A673 (cell line): ENCODE data around the gene SERPINF2. TPM values are rescaled to one million over a fixed set of nuclear protein-coding genes. Genes with fewer than 3 reads are reported as not detected.

Experiments
- BruUV-seq: library from RNA; stranded (reverse); fragments of 400-500 nt; replicated peaks from 2 replicates; lab custom pipeline; 2021; lab: Mats Ljungman, UMichigan
- CTCF ChIA-PET: fragments of 300-600 bp; sonication (Branson Sonifier 250); formaldehyde crosslinking; loops from one replicate; lab custom pipeline; 2022; ENCODE audit warnings: antibody characterized with exemption; lab: Charles Lee
- POLR2A ChIA-PET: fragments of 300-600 bp; sonication (Branson Sonifier 250); formaldehyde crosslinking; loops from one replicate; lab custom pipeline; 2022; ENCODE audit warnings: antibody characterized with exemption; ENCODE audit not compliant: low non-redundant PET; lab: Charles Lee
- DNase-seq: peaks from one replicate; pipeline ENCODE4 v3.0.0-alpha.2; 2015; ENCODE audit warnings: low spot score
- H3K27ac ChIP-seq: fragments of 200-600 bp; sonication (generic); 2 replicates; pipeline ENCODE4 v1.5.1; 2016; ENCODE audit warnings: mixed run types, low read depth, mild to moderate bottlenecking, mixed read lengths, antibody characterized with exemption, low read length; ENCODE audit not compliant: poor library complexity, severe bottlenecking
- H3K27me3 ChIP-seq: fragments of 200-600 bp; sonication (generic); replicated peaks from 2 replicates; pipeline ENCODE4 v1.6.1; 2017; ENCODE audit warnings: mixed run types, low read depth, mild to moderate bottlenecking, mixed read lengths, antibody characterized with exemption, low read length; ENCODE audit not compliant: insufficient read depth, poor library complexity
- H3K36me3 ChIP-seq: fragments of 200-600 bp; sonication (generic); 2 replicates; pipeline ENCODE4 v1.6.1; 2016; ENCODE audit warnings: mixed run types, mild to moderate bottlenecking, mixed read lengths, antibody characterized with exemption, low read length; ENCODE audit not compliant: insufficient read depth, poor library complexity, severe bottlenecking
- H3K4me1 ChIP-seq: fragments of 200-600 bp; sonication (generic); 2 replicates; pipeline ENCODE4 v1.6.1; 2017; ENCODE audit warnings: mixed run types, mild to moderate bottlenecking, mixed read lengths, antibody characterized with exemption, low read length; ENCODE audit not compliant: insufficient read depth, poor library complexity, severe bottlenecking
- H3K4me3 ChIP-seq: fragments of 200-600 bp; sonication (generic); 2 replicates; pipeline ENCODE4 v1.5.1; 2016; ENCODE audit warnings: low read depth, mixed run types, mild to moderate bottlenecking, mixed read lengths, low read length; ENCODE audit not compliant: poor library complexity, severe bottlenecking
- H3K9me3 ChIP-seq: fragments of 200-600 bp; sonication (generic); 2 replicates; pipeline ENCODE4 v1.6.1; 2016; ENCODE audit warnings: mixed run types, low read depth, mild to moderate bottlenecking, mixed read lengths, antibody characterized with exemption, low read length; ENCODE audit not compliant: poor library complexity, severe bottlenecking
- CTCF ChIP-seq: fragments of 300-800, 200-600 bp; sonication (generic); conservative IDR thresholded peaks from 2 replicates; pipeline ENCODE4 v1.5.1; 2017; ENCODE audit warnings: low read depth, mild to moderate bottlenecking, antibody characterized with exemption, low read length, moderate library complexity, mixed read lengths
- EZH2 ChIP-seq: fragments of 200-600 bp; sonication (generic); IDR thresholded peaks from 2 replicates; pipeline ENCODE4 v1.6.1; 2017; ENCODE audit warnings: borderline replicate concordance, low read depth, mild to moderate bottlenecking, mixed read lengths, antibody characterized with exemption, low read length; ENCODE audit not compliant: poor library complexity, severe bottlenecking
- intact Hi-C: fragments of 100-400 bp; cut with micrococcal nuclease; formaldehyde crosslinking; loops from one replicate; pipeline ENCODE4 v1.10.0; 2022; ENCODE audit not compliant: unreplicated experiment
- total RNA-seq: library from RNA; stranded (reverse); gene quantifications from 2 replicates; pipeline ENCODE4 v1.2.3, GENCODE V29; 2021

The SERPINF2 gene
- total RNA-seq, 1 experiment from 2014 or later, result 0.37 TPM

DNA sequence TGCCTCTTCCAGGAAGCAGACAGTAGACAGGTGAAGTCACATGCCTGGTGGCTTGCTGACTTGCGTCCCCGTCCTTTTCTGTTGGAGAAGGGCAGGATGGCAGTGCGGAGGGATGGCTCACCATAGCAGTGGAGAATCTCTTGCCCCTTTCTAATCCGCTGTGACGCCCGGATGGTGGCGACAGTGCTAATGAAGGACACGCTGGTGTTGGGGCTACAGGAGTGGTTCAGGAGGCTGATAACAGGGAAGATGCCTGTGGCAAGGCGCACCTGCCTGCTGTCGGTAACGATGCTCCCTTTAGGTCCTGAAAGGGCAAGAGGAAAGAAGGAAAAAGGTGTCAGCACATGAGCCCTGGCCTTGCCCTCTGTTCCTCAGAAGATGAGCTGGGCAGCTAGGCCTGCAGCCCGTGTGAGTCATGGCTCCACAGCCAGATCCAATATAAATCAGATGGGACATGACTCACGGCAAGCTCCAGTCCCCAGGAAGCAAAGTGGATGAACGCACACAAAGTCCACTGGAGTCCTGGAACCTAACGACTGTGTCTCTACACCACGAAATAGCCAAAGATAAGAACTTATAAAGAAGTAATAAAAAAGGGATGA is 44.7 kb downstream of the SERPINF2 start:
- DNase-seq, result no peak
- POLR2A ChIA-PET, result no interaction called here
- H3K36me3 ChIP-seq, result peaks cover 28% of the 10 kb centered on the region
- no peak overlapping the region for H3K4me3 ChIP-seq
- peaks cover 23% of the 10 kb centered on the region for H3K4me1 ChIP-seq
- no TSS peak for BruUV-seq
- TF ChIP-seq CTCF, result no peak
- H3K27ac ChIP-seq, result no peak overlapping the region
- CTCF ChIA-PET, result no interaction called here
- intact Hi-C loops, result no loop called here
- no peaks in the 10 kb centered on the region for H3K27me3 ChIP-seq
- H3K9me3 ChIP-seq, result no peaks in the 10 kb centered on the region

DNA sequence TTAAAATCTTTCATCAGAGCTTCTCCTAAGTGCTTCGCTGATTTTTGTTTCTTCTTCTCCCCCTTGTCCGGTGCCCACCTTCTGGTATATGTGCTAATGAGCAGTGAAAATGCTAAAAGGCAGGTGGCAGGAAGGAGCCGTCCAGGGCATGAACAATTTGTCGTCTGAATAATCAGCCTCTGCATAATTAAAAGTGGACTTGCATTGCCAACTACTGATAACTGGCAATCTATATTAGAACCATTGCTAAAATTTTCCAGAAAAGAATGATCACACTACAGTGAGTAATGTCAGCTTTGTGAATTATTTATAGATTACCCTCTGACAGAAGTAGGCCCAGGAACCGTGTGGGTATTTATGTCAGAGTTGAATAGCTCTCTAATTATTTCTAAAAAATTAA is 47.3 kb downstream of the SERPINF2 start:
- CTCF ChIA-PET, result no interaction called here
- BruUV-seq, result no TSS peak
- TF ChIP-seq EZH2, result no peak
- TF ChIP-seq CTCF, result no peak
- Histone ChIP-seq H3K9me3 (no peaks in the 10 kb centered on the region), H3K27me3 (no peaks in the 10 kb centered on the region), H3K27ac (no peak overlapping the region), H3K36me3 (peaks cover 9% of the 10 kb centered on the region), H3K4me1 (peaks cover 17% of the 10 kb centered on the region), H3K4me3 (no peak overlapping the region)
- POLR2A ChIA-PET, result no interaction called here
- intact Hi-C loops, result no loop called here
- no peak for DNase-seq

DNA sequence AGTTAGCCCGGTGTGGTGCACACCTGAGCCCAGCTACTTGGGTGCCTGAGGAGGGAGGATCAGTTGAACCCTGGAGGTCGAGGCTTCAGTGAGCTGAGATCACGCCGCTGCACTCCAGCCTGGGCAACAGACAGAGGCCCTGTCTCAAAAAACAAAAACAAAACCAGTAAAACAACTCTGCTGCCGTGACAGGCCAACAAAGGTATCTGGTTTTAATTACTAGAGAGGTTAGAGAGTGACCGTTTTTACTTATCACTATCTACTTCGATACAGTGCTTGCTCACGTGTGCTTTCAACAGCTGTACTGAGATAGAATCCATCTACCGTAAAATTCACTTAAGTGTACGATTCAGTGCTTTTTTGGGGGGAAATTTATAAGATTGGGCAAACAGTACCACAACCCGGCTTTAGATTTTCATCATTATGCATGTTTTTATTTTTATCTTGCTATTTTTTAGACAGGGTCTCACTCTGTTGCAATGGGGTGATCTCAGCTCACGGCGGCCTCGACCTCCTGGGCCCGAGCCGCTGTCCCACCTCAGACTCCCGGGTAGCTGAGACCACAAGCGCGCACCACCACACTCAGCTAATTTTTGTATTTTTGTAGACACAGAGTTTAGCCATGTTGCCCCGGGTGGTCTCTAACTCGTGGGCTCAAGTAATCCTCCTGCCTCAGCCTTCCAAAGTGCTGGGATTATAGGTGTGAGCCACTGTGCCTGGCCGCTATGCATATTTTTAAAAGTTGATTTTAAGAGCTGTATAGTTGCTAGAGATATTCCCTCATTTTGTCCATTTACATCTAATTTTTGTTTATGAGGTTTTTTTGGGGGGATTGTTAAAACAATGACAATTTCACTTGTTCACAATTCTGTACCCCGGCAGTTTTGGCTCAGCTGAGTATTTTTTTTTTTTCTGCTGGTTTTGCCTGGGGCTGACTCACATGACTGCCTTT is 50.1 kb downstream of the SERPINF2 start:
- Histone ChIP-seq H3K27ac (no peak overlapping the region), H3K4me3 (no peak overlapping the region), H3K27me3 (no peaks in the 10 kb centered on the region), H3K4me1 (peaks cover 17% of the 10 kb centered on the region), H3K9me3 (no peaks in the 10 kb centered on the region), H3K36me3 (no peaks in the 10 kb centered on the region)
- ChIA-PET CTCF (no interaction called here), POLR2A (no interaction called here)
- no peak for DNase-seq
- no peak for TF ChIP-seq CTCF
- no peak for TF ChIP-seq EZH2
- no TSS peak for BruUV-seq
- intact Hi-C loops, result no loop called here
